ENCODE measurements around the gene COX5B.
"Not testable (repeated sequence)": the region's sequence is repeated elsewhere in the genome, so short reads cannot be mapped to it uniquely, and the experiment has no call there.

COX5B gene, protein sequence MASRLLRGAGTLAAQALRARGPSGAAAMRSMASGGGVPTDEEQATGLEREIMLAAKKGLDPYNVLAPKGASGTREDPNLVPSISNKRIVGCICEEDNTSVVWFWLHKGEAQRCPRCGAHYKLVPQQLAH

DNA sequence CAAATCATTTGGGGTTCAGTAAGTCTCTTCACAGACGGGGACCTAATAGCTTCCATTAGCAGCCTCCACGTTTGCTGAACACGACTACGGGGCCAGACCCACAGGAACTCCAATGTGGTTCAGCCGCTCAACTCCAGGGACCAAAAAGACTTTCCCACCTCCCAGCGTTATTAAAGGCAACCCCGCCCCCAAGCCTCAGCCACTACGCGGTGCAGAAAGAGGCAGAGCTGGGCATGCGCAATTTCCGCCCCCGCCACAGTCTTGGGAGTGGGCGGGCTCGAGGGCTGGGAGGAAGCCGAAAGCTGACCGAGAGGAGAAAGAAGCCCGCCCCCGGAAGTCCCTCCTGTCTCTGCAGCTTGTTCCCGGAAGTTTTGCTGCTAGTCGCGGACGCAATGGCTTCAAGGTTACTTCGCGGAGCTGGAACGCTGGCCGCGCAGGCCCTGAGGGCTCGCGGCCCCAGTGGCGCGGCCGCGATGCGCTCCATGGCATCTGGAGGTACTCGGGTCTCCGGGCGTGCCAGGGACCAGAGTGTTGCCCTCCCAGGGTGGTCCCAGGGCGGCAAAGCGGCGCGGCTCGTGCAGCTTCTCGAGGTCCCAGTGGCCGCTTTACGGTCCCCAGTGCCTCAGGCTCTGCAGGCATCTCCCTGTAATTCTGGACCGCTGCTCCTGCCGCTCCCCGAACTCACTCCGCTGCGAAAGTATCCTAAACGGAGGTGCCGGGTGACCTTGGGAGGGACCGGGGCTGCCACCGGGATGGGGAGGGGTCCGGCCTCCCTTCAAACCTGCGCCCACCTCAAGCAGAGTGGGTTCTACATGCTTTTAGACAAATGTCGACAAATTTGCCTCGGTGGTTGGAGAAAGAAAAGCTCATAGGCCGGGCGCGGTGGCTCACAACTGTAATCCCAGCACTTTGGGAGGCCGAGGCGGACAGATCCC lies at the start of gene COX5B:
Gene COX5B (plus strand): TSS at position 368 of the 935 bp plus-strand sequence. CDS start 25 bp downstream, at position 393.
- H3K4me3 ChIP-seq (ENCODE audit: low read length): peak within 1 kb of the TSS; percentile 96
- TF ChIP-seq, protein P1, sequence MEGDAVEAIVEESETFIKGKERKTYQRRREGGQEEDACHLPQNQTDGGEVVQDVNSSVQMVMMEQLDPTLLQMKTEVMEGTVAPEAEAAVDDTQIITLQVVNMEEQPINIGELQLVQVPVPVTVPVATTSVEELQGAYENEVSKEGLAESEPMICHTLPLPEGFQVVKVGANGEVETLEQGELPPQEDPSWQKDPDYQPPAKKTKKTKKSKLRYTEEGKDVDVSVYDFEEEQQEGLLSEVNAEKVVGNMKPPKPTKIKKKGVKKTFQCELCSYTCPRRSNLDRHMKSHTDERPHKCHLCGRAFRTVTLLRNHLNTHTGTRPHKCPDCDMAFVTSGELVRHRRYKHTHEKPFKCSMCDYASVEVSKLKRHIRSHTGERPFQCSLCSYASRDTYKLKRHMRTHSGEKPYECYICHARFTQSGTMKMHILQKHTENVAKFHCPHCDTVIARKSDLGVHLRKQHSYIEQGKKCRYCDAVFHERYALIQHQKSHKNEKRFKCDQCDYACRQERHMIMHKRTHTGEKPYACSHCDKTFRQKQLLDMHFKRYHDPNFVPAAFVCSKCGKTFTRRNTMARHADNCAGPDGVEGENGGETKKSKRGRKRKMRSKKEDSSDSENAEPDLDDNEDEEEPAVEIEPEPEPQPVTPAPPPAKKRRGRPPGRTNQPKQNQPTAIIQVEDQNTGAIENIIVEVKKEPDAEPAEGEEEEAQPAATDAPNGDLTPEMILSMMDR (IDR thresholded peaks at IDR 0.05; ENCODE audit: insufficient read depth, low read depth, low read length, missing control alignments): no peak
- peak; percentile 97 for DNase-seq (ENCODE audit: low read depth)

DNA sequence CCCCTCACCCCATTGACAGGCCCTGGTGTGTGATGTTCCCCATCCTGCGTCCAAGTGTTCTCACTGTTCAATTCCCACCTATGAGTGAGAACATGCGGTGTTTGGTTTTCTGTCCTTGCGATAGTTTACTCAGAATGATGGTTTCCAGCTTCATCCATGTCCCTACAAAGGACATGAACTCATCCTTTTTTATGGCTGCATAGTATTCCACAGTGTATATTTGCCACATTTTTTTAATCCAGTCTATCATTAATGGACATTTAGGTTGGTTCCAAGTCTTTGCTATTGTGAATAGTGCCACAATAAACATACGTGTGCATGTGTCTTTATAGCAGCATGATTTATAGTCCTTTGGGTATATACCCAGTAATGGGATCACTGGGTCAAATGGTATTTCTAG lies 49.7 kb upstream of the COX5B start:
- not testable (repeated sequence) for H3K4me3 ChIP-seq (ENCODE audit: low read length); DNase-seq (ENCODE audit: low read depth)

DNA sequence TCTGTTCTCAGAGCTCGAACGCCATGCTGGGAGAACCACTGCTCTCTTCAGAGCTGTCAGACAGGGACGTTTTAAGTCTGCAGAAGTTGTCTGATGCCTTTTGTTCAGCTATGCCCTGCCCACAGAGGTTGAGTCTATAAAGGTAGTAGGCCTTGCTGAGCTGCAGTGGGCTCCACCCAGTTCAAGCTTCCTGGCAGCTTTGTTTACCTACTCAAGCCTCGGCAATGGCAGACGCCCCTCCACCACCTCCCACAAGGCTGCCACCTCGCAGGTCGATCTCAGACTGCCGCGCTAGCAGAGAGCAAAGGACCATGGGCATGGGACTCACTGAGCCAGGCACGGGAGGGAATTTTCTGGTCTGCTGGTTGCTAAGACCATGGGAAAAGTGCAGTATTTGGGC lies 44.3 kb upstream of the COX5B start:
- not testable (repeated sequence) for H3K4me3 ChIP-seq (ENCODE audit: low read length); DNase-seq (ENCODE audit: low read depth)

DNA sequence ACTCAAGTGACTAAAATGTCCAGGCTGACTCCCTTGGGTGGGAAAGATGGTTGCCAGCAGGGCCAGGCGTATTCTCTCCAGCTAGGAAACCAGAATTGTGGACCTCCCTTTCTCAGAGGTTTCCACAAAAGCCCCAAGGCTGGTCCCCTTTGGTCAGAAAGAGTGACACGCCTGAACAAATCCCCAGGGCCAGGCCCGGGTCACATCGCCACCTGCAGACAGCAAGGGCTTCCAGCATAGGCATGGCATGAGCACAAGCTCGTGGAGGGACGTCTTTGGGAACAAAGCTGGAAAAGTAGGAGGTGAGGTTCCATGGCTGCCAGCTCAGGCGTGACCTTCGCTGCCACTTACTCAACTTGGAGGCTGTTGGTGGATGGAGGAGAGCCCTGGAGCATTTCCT lies 40.8 kb upstream of the COX5B start:
- DNase-seq (ENCODE audit: low read depth); H3K4me3 ChIP-seq (ENCODE audit: low read length): not testable (repeated sequence)

DNA sequence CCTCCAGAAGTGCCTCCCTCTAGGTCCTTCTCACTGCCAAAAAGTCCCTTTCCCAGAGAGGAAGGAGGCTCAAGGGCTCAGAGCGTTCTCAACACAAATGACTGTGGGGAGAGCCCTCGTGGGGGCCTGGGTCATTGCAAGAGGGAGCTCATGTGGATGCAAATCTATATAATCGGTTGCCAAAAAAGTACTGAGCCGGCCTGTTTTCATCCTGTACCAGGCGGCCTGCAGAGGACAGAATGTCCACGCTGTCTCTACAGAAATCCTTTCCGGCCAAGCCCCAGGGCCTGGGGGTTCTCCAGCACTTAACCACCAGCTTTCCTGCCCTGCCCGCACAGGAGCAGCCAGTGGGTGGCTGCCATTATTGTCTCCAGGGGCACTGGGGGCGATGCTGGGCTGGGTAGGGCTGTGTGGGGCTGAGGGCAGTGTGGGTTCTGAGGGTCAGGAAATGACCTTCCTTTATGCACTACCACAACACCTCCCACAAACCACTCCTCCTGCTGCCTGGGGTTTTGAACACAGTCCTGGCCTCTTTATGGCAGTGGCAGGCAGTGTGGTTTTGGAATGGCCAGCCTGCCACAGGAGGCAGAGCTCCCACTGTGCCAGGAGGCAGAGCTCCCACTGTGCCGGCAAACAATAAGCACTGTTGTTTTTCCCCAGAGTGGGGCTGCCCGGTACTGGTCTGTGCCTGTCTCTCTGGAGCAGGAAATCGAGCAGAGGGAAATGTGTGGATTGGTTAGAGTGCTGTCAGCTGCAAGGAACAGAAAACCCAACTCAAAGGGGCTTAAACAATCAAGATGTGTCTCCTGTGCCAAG lies 40.1 kb upstream of the COX5B start:
- not testable (repeated sequence) for DNase-seq (ENCODE audit: low read depth); H3K4me3 ChIP-seq (ENCODE audit: low read length)

DNA sequence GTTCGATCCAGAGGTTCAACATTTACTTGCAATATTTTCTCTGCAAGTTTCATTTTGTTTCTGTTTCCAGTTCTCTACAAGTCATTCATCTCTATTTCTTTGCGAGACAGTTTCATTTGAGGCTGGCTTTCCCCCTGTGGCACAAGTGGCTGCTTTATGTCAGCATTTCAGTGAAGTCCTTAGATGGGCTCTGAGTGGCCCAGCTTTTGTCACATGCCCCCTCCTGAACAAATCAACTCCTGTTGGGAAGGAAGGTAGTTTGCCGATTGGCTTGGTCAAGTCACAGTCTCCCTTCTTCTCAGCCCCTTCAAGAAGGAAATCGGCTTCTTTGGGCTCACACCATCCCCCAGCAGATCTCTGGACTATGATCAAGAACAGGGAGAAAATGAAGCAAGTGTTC lies 37.1 kb upstream of the COX5B start:
- H3K4me3 ChIP-seq (ENCODE audit: low read length); DNase-seq (ENCODE audit: low read depth): not testable (repeated sequence)

DNA sequence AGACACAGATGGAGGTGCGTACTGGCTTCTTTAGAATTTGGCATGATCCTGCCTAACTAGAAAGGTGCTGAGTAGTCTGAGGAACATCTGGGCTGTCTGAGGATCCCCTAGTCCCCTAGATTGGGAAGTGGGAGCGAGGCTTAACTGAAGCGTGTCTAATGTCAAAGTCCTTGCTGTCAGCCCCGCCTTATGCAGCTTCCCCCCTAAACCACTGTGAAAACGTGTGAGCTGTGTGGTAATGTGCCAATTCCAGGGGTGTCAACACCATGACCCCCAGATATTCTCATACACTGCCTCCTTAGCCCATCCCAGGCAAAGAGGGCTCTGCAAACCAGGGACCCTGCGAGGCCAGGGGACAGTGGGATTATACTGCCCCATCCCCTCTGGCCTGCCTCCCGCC lies 34.0 kb upstream of the COX5B start:
- DNase-seq (ENCODE audit: low read depth); H3K4me3 ChIP-seq (ENCODE audit: low read length): not testable (repeated sequence)

DNA sequence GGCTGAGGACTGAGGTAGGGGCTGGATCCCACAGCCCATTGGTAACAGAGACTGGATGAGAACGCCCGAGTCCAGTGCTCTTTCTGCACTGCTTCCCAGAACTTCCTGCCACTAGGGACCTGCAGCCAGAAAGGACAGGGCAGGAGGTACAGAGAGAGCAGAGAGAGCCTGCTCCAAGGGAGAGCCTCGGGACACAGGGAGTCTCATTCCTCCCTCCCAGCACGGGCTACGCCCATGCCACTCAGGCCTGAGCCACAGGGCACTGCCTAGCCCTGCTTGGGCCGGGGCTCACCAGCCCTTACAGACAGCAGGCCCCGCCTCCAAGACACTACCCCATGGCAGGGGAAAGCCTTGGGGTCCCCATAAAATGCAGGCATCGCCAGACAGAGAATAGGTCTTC lies 30.1 kb upstream of the COX5B start:
- not testable (repeated sequence) for H3K4me3 ChIP-seq (ENCODE audit: low read length); DNase-seq (ENCODE audit: low read depth)

DNA sequence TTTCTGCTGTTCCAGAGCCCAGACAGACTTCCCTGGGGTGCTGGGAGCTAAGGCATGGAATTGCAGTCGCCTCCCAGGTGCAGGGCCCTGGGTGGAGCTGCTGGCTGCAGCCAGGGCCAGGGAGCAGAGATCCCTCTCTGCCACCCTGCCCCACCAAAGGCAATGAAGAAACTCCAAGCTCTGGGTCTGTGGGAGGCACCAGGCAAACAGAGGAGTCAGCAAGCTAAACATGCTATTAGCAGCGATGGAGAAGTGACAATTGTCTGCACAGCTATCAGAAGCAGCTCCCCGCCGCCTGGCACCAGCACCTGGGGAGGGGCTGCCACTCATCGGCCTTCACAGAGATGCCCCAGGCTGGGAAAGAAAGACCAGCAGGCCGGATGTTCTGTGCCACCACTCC lies 28.0 kb upstream of the COX5B start:
- TF ChIP-seq, protein P1 (IDR thresholded peaks at IDR 0.05; ENCODE audit: insufficient read depth, low read depth, low read length, missing control alignments): no peak
- DNase-seq (ENCODE audit: low read depth): no peak
- H3K4me3 ChIP-seq (ENCODE audit: low read length): no peak overlapping the region

DNA sequence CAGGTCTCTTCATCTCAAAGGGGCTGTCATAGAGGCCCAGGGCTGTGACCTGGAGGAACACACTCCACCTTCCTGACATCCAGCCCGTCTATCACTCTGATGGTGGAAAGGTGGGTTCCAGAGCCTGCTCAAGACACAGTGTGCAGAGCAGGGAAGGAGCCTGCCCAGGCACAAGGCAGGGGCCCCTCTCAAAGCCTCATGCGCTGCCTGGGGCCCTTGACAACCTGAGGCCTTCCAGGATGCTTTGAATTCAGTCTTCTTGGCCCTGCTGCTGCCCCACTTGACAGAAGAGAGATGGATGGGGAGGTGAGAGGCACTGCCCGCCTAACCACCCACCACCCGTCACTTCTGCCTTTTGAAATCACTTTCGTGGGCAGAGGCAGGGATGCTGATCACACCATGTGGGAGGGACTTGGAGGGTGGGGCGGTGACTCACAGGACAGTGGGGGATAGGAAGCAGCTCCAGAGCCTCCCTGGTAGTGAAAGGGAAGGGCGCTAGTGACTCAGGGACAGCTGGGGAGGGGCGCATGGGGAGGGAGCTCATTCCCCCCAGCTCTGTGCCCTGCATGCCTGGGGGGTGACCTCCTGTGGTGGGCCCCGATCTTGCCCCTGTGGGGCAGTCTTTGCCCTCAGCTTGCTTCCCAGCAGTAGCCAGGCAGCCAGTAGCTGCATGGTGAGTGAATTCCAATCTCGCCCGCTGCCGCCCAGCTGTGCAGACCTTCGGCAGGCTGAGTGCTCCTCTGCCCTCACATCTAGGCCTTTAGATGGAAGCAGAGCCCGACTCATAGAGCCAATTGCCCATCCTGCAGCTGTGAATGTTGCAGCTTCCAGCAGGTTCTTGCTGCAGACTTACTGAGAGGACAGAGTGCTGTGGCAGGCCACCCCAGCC lies 26.7 kb upstream of the COX5B start:
- peak; percentile 15 for DNase-seq (ENCODE audit: low read depth)
- H3K4me3 ChIP-seq (ENCODE audit: low read length): not testable (repeated sequence)

DNA sequence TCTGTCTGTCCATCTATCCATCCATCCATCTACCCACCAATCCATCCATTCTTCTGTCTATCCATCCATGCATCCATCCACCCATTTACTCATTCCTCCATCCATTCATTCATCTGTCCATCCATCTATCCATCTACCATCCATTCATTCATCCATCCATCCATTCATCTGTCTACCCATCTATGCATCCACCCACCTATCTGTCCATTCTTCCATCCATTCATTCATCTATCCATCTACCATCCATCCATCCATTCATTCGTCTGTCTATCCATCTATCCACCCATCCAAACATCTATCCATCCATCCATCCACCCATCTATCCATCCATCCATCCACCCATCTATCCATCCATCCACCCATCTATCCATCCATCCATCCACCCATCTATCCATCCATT lies 25.4 kb upstream of the COX5B start:
- not testable (repeated sequence) for DNase-seq (ENCODE audit: low read depth); H3K4me3 ChIP-seq (ENCODE audit: low read length)

DNA sequence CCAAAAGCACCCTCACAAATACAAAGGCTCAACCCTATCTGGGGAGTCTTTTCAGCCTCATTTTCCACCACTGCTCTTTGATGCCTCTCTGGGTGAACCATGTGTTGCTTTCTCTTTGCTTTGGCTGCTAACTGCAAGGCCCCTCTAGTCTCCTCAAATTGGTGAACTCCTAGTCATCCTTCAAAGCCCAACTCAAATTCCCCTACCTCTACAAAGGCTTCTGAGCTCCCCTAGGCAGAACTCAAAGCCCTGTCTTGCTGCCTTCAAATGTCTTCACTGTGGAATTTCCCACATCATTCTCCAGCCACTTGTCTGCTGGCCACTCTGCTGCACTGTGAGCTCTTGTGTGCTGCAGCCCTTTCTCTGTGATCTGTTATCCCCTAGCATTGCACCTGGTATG lies 22.9 kb upstream of the COX5B start:
- H3K4me3 ChIP-seq (ENCODE audit: low read length); DNase-seq (ENCODE audit: low read depth): not testable (repeated sequence)

DNA sequence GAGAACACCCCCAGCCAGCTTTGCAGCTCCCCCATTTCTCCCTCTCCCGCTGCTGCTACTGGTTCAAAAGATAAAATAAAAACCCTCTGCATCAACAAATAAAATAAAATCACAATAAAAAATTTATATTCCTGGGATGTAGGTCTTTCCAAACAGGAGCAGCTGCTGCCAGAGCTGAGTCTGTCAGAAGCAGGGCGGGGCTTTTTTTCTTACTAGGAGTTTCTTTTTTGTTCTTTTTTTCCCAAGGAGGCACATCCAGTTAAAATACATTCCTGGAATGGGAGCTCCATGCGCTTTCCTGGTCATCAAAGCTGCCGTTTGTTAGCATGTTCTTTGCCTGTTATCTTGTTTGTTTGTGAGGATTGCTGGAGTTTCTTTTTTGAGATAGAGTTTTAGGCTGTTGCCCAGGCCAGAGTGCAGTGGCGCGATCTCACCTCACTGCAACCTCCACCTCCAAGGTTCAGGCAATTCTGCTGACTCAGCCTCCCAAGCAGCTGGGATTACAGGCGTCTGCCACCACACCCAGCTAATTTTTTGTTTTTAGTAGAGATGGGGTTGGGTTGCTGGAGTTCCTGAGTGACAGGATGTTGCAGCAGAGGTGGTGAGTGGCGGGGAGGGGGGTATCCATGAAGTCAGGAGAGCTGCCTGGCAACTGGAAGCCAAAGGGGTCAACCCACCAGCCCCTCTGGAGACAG lies 20.4 kb upstream of the COX5B start:
- not testable (repeated sequence) for H3K4me3 ChIP-seq (ENCODE audit: low read length); DNase-seq (ENCODE audit: low read depth)

DNA sequence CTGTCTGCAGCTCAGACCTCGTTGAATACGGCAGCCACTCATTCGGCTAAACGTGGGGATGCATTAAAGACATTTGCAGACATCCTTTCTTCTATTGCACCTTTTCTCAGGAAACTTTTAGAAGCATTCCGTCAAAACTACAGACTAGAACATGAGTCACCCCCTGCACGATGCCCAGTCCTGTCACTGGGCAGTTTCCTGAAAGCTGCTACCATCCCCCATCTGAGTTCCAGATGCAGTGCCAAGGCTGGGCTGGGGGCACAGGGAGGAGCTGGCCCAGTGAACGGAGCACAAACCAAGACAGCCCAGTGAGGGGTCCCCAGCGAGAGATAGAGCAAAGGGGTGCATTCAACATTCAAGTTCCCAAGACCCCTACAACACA lies 19.8 kb upstream of the COX5B start:
- DNase-seq (ENCODE audit: low read depth): peak; percentile 10
- not testable (repeated sequence) for H3K4me3 ChIP-seq (ENCODE audit: low read length)
